H9 (cell line): Measurements from ENCODE around the gene ALCAM. TPM values are rescaled to one million over a fixed set of nuclear protein-coding genes. Genes with fewer than 3 reads are reported as not detected.

Experiments
- DNase-seq: peaks from one replicate; pipeline ENCODE4 v3.0.0-alpha.2; 2017
- H2AFZ ChIP-seq: one replicate; pipeline ENCODE4 v1.6.1; 2013; ENCODE audit warnings: mild to moderate bottlenecking, low read length, control low read depth, moderate library complexity
- H2AK5ac ChIP-seq: 2 replicates; pipeline ENCODE4 v1.6.1; 2013; ENCODE audit warnings: low read length, control low read depth, mixed read lengths; ENCODE audit not compliant: insufficient read length
- H2BK120ac ChIP-seq: one replicate; pipeline ENCODE4 v1.6.1; 2013; ENCODE audit warnings: low read depth, mild to moderate bottlenecking, low read length, control low read depth, inconsistent platforms; ENCODE audit not compliant: poor library complexity, severe bottlenecking
- H2BK12ac ChIP-seq: 2 replicates; pipeline ENCODE4 v1.6.1; 2013; ENCODE audit warnings: low read length, control low read depth, mixed read lengths, low read depth; ENCODE audit not compliant: insufficient read length
- H2BK15ac ChIP-seq: 2 replicates; pipeline ENCODE4 v1.6.1; 2013; ENCODE audit warnings: low read depth, low read length, control low read depth
- H2BK20ac ChIP-seq: one replicate; pipeline ENCODE4 v1.6.1; 2013; ENCODE audit warnings: low read depth, mild to moderate bottlenecking, low read length, control low read depth, inconsistent platforms; ENCODE audit not compliant: poor library complexity, severe bottlenecking
- H2BK5ac ChIP-seq: 2 replicates; pipeline ENCODE4 v1.6.1; 2013; ENCODE audit warnings: low read length, control low read depth, mixed read lengths; ENCODE audit not compliant: insufficient read length
- H3K14ac ChIP-seq: 2 replicates; pipeline ENCODE4 v1.6.1; 2013; ENCODE audit warnings: low read length, control low read depth; ENCODE audit not compliant: insufficient read depth
- H3K18ac ChIP-seq: 2 replicates; pipeline ENCODE4 v1.6.1; 2013; ENCODE audit warnings: low read depth, mild to moderate bottlenecking, mixed read lengths, low read length, control low read depth; ENCODE audit not compliant: insufficient read length
- H3K23ac ChIP-seq: 2 replicates; pipeline ENCODE4 v1.6.1; 2013; ENCODE audit warnings: low read length, control low read depth, mixed read lengths, low read depth; ENCODE audit not compliant: insufficient read length
- H3K23me2 ChIP-seq: 2 replicates; pipeline ENCODE4 v1.6.1; 2013; ENCODE audit warnings: low read depth, mild to moderate bottlenecking, mixed read lengths, low read length, control low read depth; ENCODE audit not compliant: insufficient read length, poor library complexity, severe bottlenecking
- H3K27ac ChIP-seq: 2 replicates; pipeline ENCODE4 v1.5.1; 2013; ENCODE audit warnings: low read length, control low read depth, mixed read lengths, low read depth; ENCODE audit not compliant: insufficient read length
- H3K27me3 ChIP-seq: 2 replicates; pipeline ENCODE4 v1.6.1; 2013; ENCODE audit warnings: low read length, control low read depth, inconsistent platforms; ENCODE audit not compliant: insufficient read depth
- H3K4ac ChIP-seq: 2 replicates; pipeline ENCODE4 v1.6.1; 2013; ENCODE audit warnings: low read depth, mild to moderate bottlenecking, control low read depth, inconsistent platforms, low read length, moderate library complexity
- H3K4me1 ChIP-seq: 2 replicates; pipeline ENCODE4 v1.6.1; 2013; ENCODE audit warnings: low read length, control low read depth, inconsistent platforms; ENCODE audit not compliant: insufficient read depth
- H3K4me2 ChIP-seq: 2 replicates; pipeline ENCODE4 v1.6.1; 2013; ENCODE audit warnings: low read length, control low read depth, mixed read lengths; ENCODE audit not compliant: insufficient read length, insufficient read depth
- H3K56ac ChIP-seq: 2 replicates; pipeline ENCODE4 v1.6.1; 2013; ENCODE audit warnings: low read depth, mild to moderate bottlenecking, mixed read lengths, low read length, control low read depth; ENCODE audit not compliant: insufficient read length
- H3K79me1 ChIP-seq: 2 replicates; pipeline ENCODE4 v1.6.1; 2013; ENCODE audit warnings: low read depth, mild to moderate bottlenecking, moderate library complexity, low read length, control low read depth, inconsistent platforms; ENCODE audit not compliant: insufficient read depth, poor library complexity, severe bottlenecking
- H3K79me2 ChIP-seq: 2 replicates; pipeline ENCODE4 v1.6.1; 2013; ENCODE audit warnings: low read length, control low read depth, inconsistent platforms; ENCODE audit not compliant: insufficient read depth
- H3K9ac ChIP-seq: 2 replicates; pipeline ENCODE4 v1.6.1; 2013; ENCODE audit warnings: low read length, control low read depth, mixed read lengths; ENCODE audit not compliant: insufficient read length; ENCODE audit errors: extremely low read depth
- H3K9me3 ChIP-seq: one replicate; pipeline ENCODE4 v1.6.1; 2013; ENCODE audit warnings: low read depth, low read length, inconsistent platforms; ENCODE audit not compliant: control insufficient read depth
- H3T11ph ChIP-seq: one replicate; pipeline ENCODE4 v1.6.1; 2013; ENCODE audit warnings: mild to moderate bottlenecking, low read length, control low read depth, inconsistent platforms
- H4K20me1 ChIP-seq: one replicate; pipeline ENCODE4 v1.6.1; 2013; ENCODE audit not compliant: control insufficient read depth, insufficient read length, insufficient read depth
- H4K5ac ChIP-seq: 2 replicates; pipeline ENCODE4 v1.6.1; 2013; ENCODE audit warnings: low read depth, mild to moderate bottlenecking, mixed read lengths, low read length, control low read depth; ENCODE audit not compliant: insufficient read length
- H4K8ac ChIP-seq: replicated peaks from 2 replicates; pipeline ENCODE4 v1.6.1; 2013; ENCODE audit warnings: low read length, control low read depth, mixed read lengths, low read depth; ENCODE audit not compliant: insufficient read length
- H4K91ac ChIP-seq: 2 replicates; pipeline ENCODE4 v1.6.1; 2013; ENCODE audit warnings: low read depth, mild to moderate bottlenecking, moderate library complexity, mixed read lengths, low read length, control low read depth; ENCODE audit not compliant: insufficient read length
- H3K27ac Mint-ChIP-seq, 3 experiments: 2 replicates in 2 of 3; 3 replicates in 1 of 3; pipeline ENCODE4 v1.8.0; 2020 to 2021; ENCODE audit warnings: mixed read lengths in 3 of 3, mild to moderate bottlenecking in 1 of 3, moderate library complexity in 1 of 3
- H3K27me3 Mint-ChIP-seq: 2 replicates; pipeline ENCODE4 v1.8.0; 2021; ENCODE audit warnings: low read depth, mild to moderate bottlenecking, moderate library complexity, mixed read lengths
- H3K36me3 Mint-ChIP-seq, 3 experiments: 2 replicates in 2 of 3; 3 replicates in 1 of 3; pipeline ENCODE4 v1.8.0; 2020 to 2021; ENCODE audit warnings: low read depth in 3 of 3, mixed read lengths in 3 of 3; ENCODE audit not compliant: insufficient read depth in 1 of 3
- H3K4me1 Mint-ChIP-seq, 2 experiments: 2 replicates each; pipeline ENCODE4 v1.8.0; 2020; ENCODE audit warnings: mixed read lengths in 2 of 2
- H3K4me3 Mint-ChIP-seq, 2 experiments: 2 replicates in 1 of 2; 3 replicates in 1 of 2; pipeline ENCODE4 v1.8.0; 2020 to 2021; ENCODE audit warnings: mild to moderate bottlenecking in 2 of 2, mixed read lengths in 2 of 2, moderate library complexity in 1 of 2
- H3K9me3 Mint-ChIP-seq, 2 experiments: 2 replicates in 1 of 2; 3 replicates in 1 of 2; pipeline ENCODE4 v1.8.0; 2020; ENCODE audit warnings: mild to moderate bottlenecking in 2 of 2, mixed read lengths in 2 of 2, moderate library complexity in 1 of 2
- WGBS: extraction: QIAGEN DNeasy Blood & Tissue Kit; methylation state at CpG from one replicate; pipeline ENCODE4 v1.1.7; 2013; ENCODE audit warnings: missing lambda C conversion rate, low lambda C conversion rate, mixed read lengths; ENCODE audit not compliant: insufficient read length; ENCODE audit errors: extremely low coverage; 5-methylcytosine and 5-hydroxymethylcytosine counted together
- total RNA-seq: library from RNA; stranded (reverse); gene quantifications from 2 replicates; pipeline ENCODE4 v1.2.1, GENCODE V29; 2021
- TF ChIP-seq, protein P1 (sequence below): fragments of 200-600 bp; sonication (generic); conservative IDR thresholded peaks from 3 replicates; pipeline ENCODE4 v1.8.0; 2021; ENCODE audit warnings: antibody characterized with exemption, mild to moderate bottlenecking

ALCAM gene
- total RNA-seq, 1 experiment from 2014 or later = 43.7 TPM

DNA sequence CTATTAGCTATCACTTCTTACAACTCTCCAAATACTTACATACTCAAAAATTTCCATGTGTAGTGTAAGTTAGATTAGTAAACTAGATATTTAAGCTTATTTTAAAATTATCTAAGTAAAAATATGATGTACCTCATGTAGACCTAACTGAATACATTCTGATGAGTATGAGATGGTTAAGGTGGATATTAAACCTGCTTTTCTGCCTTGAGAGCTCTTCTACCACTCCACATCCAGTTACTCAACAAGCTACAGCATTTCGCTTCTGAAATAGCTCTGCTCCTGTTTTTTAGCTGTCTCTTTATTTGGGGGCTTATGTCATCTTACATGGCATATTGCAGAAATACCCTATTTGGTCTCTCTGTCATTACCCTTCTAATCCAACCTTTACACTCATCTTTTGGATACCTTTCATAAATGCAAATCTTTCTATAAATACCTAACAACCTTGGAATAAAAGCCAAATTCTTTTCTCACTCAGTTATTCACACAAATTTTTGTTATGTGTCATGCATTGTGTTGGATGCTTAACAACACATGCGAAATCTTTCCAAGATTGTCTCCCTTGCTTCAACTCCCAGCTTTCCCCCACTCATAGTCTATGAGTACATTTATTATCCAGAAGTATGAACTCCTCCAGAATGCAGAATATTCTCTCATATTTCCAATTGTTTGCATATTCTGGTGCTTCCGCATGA is 92.0 kb downstream of the ALCAM start:
- no peak overlapping the region for H2AK5ac ChIP-seq
- no CpG with 5 or more reads among the region's 3 CpGs for WGBS
- no peaks in the 10 kb centered on the region for H3K79me1 ChIP-seq
- no peak overlapping the region for H3K27ac ChIP-seq
- H3K9me3 ChIP-seq = no peaks in the 10 kb centered on the region
- no peaks in the 10 kb centered on the region for H3K27me3 ChIP-seq
- no peak overlapping the region for H4K5ac ChIP-seq
- no peak overlapping the region for H2BK15ac ChIP-seq
- no peak overlapping the region for H3K9ac ChIP-seq
- no peak overlapping the region for H2AFZ ChIP-seq
- no peak overlapping the region for H4K91ac ChIP-seq
- no peak overlapping the region for H2BK12ac ChIP-seq
- H3K4me1 ChIP-seq = no peaks in the 10 kb centered on the region
- H3K4me3 Mint-ChIP-seq = no peak overlapping the region
- no peaks in the 10 kb centered on the region for H4K20me1 ChIP-seq
- H4K8ac ChIP-seq = no peak overlapping the region
- H3K27ac Mint-ChIP-seq = no peak overlapping the region; a peak in 1 of 7 replicates
- H3K23me2 ChIP-seq = no peaks in the 10 kb centered on the region
- H2BK20ac ChIP-seq = no peak overlapping the region
- no peak overlapping the region for H3T11ph ChIP-seq
- no peaks in the 10 kb centered on the region; a peak in 1 of 7 replicates for H3K36me3 Mint-ChIP-seq
- DNase-seq = no peak
- no peak overlapping the region for H3K56ac ChIP-seq
- H3K79me2 ChIP-seq = no peaks in the 10 kb centered on the region; the same call in 1 of the 2 replicates
- no peak overlapping the region for H2BK5ac ChIP-seq
- H3K23ac ChIP-seq = no peak overlapping the region
- H2BK120ac ChIP-seq = no peak overlapping the region
- H3K14ac ChIP-seq = no peak overlapping the region
- H3K4ac ChIP-seq = no peak overlapping the region
- peaks cover 10 to 12% of the 10 kb centered on the region in 2 experiments for H3K4me1 Mint-ChIP-seq
- no peak overlapping the region for H3K4me2 ChIP-seq
- TF ChIP-seq, protein P1, sequence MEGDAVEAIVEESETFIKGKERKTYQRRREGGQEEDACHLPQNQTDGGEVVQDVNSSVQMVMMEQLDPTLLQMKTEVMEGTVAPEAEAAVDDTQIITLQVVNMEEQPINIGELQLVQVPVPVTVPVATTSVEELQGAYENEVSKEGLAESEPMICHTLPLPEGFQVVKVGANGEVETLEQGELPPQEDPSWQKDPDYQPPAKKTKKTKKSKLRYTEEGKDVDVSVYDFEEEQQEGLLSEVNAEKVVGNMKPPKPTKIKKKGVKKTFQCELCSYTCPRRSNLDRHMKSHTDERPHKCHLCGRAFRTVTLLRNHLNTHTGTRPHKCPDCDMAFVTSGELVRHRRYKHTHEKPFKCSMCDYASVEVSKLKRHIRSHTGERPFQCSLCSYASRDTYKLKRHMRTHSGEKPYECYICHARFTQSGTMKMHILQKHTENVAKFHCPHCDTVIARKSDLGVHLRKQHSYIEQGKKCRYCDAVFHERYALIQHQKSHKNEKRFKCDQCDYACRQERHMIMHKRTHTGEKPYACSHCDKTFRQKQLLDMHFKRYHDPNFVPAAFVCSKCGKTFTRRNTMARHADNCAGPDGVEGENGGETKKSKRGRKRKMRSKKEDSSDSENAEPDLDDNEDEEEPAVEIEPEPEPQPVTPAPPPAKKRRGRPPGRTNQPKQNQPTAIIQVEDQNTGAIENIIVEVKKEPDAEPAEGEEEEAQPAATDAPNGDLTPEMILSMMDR = no peak
- peaks cover 0 to 2% of the 10 kb centered on the region in 2 experiments; a peak in 3 of 5 replicates for H3K9me3 Mint-ChIP-seq
- H3K27me3 Mint-ChIP-seq = no peaks in the 10 kb centered on the region
- no peak overlapping the region for H3K18ac ChIP-seq
